Endothelial cell of umbilical vein (primary cell): ENCODE results near the gene TSPAN14. TPM values are rescaled to one million over a fixed set of nuclear protein-coding genes. Genes with fewer than 3 reads are reported as not detected.

Experiments used
- BruUV-seq: library from RNA; stranded (reverse); fragments of 400-500 nt; replicated peaks from 2 replicates; lab custom pipeline; 2021; lab: Mats Ljungman, UMichigan
- CTCF ChIA-PET: fragments of 300-600, 350-600 bp; sonication (Branson Sonifier 250); formaldehyde crosslinking; loops from one replicate; lab custom pipeline; 2021; ENCODE audit warnings: antibody characterized with exemption, inconsistent platforms; lab: Charles Lee
- POLR2A ChIA-PET: fragments of 300-600, 350-600 bp; sonication (Branson Sonifier 250); formaldehyde crosslinking; loops from one replicate; lab custom pipeline; 2021; ENCODE audit warnings: antibody characterized with exemption, inconsistent platforms; lab: Charles Lee
- DNase-seq: peaks from one replicate; pipeline ENCODE4 v3.0.0-alpha.2; 2011; ENCODE audit warnings: low read depth, low spot score
- FAIRE-seq: peaks from 2 replicates; lab custom pipeline; 2011; peaks lifted over from hg19 to GRCh38; lab: Jason Lieb, UNC
- H2AFZ ChIP-seq: 2 replicates; pipeline ENCODE4 v1.6.0; 2012; ENCODE audit warnings: low read depth, low read length, control low read depth, inconsistent platforms
- H3K27ac ChIP-seq: 2 replicates; pipeline ENCODE4 v1.5.1; 2011; ENCODE audit warnings: low read depth, mild to moderate bottlenecking, control low read depth, low read length, moderate library complexity; ENCODE audit not compliant: insufficient read depth
- H3K27me3 ChIP-seq, 2 experiments: 2 replicates each; pipeline versions ENCODE4 v1.6.0 to v1.6.1; 2011; ENCODE audit warnings: low read length in 2 of 2, mixed read lengths in 1 of 2; ENCODE audit not compliant: control insufficient read depth in 2 of 2, insufficient read depth in 2 of 2
- H3K36me3 ChIP-seq, 2 experiments: 2 replicates in 1 of 2; 3 replicates in 1 of 2; pipeline ENCODE4 v1.5.1; 2011; ENCODE audit warnings: low read length in 2 of 2, mild to moderate bottlenecking in 1 of 2, moderate library complexity in 1 of 2; ENCODE audit not compliant: control insufficient read depth in 2 of 2, insufficient read depth in 2 of 2; ENCODE audit errors: extremely low read depth in 1 of 2
- H3K4me1 ChIP-seq: 3 replicates; pipeline ENCODE4 v1.5.1; 2011; ENCODE audit warnings: mild to moderate bottlenecking, low read length; ENCODE audit not compliant: control insufficient read depth, insufficient read depth; ENCODE audit errors: extremely low read depth
- H3K4me2 ChIP-seq: 2 replicates; pipeline ENCODE4 v1.6.1; 2011; ENCODE audit warnings: low read length, control low read depth, mixed read lengths; ENCODE audit not compliant: insufficient read depth
- H3K4me3 ChIP-seq, 3 experiments: fragments of 200-600 bp in 1 of 3; sonication (generic), shearing (Covaris generic) in 1 of 3; replicated peaks in 1 of 3; 2 replicates each; pipeline ENCODE4 v1.5.1; 2011 to 2016; ENCODE audit warnings: control low read depth in 3 of 3, low read length in 3 of 3, mild to moderate bottlenecking in 2 of 3, inconsistent platforms in 1 of 3, low read depth in 1 of 3, moderate library complexity in 1 of 3; ENCODE audit not compliant: insufficient read depth in 1 of 3
- H3K79me2 ChIP-seq: 2 replicates; pipeline ENCODE4 v1.6.0; 2012; ENCODE audit warnings: low read length, inconsistent platforms; ENCODE audit not compliant: control insufficient read depth, insufficient read depth
- H3K9ac ChIP-seq: replicated peaks from 2 replicates; pipeline ENCODE3; 2011; ENCODE audit warnings: low read length, control low read depth; ENCODE audit not compliant: insufficient read depth; ENCODE audit errors: extremely low read depth
- H3K9me1 ChIP-seq: replicated peaks from 3 replicates; pipeline ENCODE4 v1.6.0; 2011; ENCODE audit warnings: mild to moderate bottlenecking, low read length; ENCODE audit not compliant: control insufficient read depth, insufficient read depth; ENCODE audit errors: extremely low read depth
- H3K9me3 ChIP-seq: replicated peaks from 2 replicates; pipeline ENCODE4 v1.5.1; 2012; ENCODE audit warnings: low read length, inconsistent platforms; ENCODE audit not compliant: control insufficient read depth, insufficient read depth
- H4K20me1 ChIP-seq: replicated peaks from 2 replicates; pipeline ENCODE3; 2011; ENCODE audit warnings: mild to moderate bottlenecking, low read length; ENCODE audit not compliant: control insufficient read depth, insufficient read depth; ENCODE audit errors: extremely low read depth
- CTCF ChIP-seq, 2 donors: IDR thresholded peaks; 1 replicate in 1 of 2; 2 replicates in 1 of 2; pipeline ENCODE4 v1.5.1; 2011; ENCODE audit warnings: low read length in 2 of 2, mild to moderate bottlenecking in 2 of 2, moderate library complexity in 2 of 2, control low read depth in 1 of 2, inconsistent platforms in 1 of 2, low read depth in 1 of 2; ENCODE audit not compliant: insufficient read depth in 1 of 2; ENCODE audit errors: extremely low read depth in 1 of 2
- EZH2 ChIP-seq: IDR thresholded peaks from 2 replicates; pipeline ENCODE4 v1.6.1; 2012; ENCODE audit warnings: borderline replicate concordance, low read depth, mild to moderate bottlenecking, moderate library complexity, low read length, inconsistent platforms; ENCODE audit not compliant: severe bottlenecking
- FOS ChIP-seq: IDR thresholded peaks from 2 replicates; pipeline ENCODE4 v1.6.1; 2011; ENCODE audit warnings: mild to moderate bottlenecking, low read length, moderate library complexity, borderline replicate concordance; ENCODE audit not compliant: insufficient read depth
- GATA2 ChIP-seq: IDR thresholded peaks from 2 replicates; pipeline ENCODE4 v1.7.0; 2011; ENCODE audit warnings: low read depth, mild to moderate bottlenecking, moderate library complexity, mixed read lengths, low read length; ENCODE audit not compliant: insufficient read length, insufficient read depth
- JUN ChIP-seq: IDR thresholded peaks from 2 replicates; pipeline ENCODE4 v1.6.1; 2011; ENCODE audit warnings: borderline replicate concordance, low read depth; ENCODE audit not compliant: insufficient read length, insufficient read depth
- MYC ChIP-seq: IDR thresholded peaks from one replicate; pipeline ENCODE4 v1.6.1; 2011; ENCODE audit warnings: mild to moderate bottlenecking, low read depth, low read length
- POLR2A ChIP-seq: IDR thresholded peaks from 2 replicates; pipeline ENCODE4 v1.6.1; 2012; ENCODE audit warnings: low read depth, mild to moderate bottlenecking, control low read depth, low read length
- POLR2AphosphoS5 ChIP-seq: IDR thresholded peaks from 2 replicates; pipeline ENCODE4 v1.6.1; 2012; ENCODE audit warnings: low read depth, mild to moderate bottlenecking, control low read depth, low read length, moderate library complexity; ENCODE audit not compliant: insufficient read depth
- dilution Hi-C: fragments of 300-500 bp; cut with MboI; formaldehyde crosslinking; loops from one replicate; pipeline ENCODE4 v1.15.0; 2019; ENCODE audit warnings: low sequenced_read_pairs; ENCODE audit not compliant: extremely low pct_ligation_motif_present
- intact Hi-C: fragments of 100-400 bp; cut with micrococcal nuclease; formaldehyde crosslinking; loops from one replicate; pipeline ENCODE4 v1.10.0; 2022
- polyA plus RNA-seq, 4 experiments: library from polyadenylated mRNA; depleted of rRNA in 3 of 4; stranded (reverse) in 3 of 4; unstranded in 1 of 4; fragments of >200 nt; gene quantifications; 2 replicates each; pipeline versions ENCODE4 v1.2.1 to v1.2.3, GENCODE V29; 2011 to 2012; ENCODE audit warnings: missing spikeins in 1 of 4
- total RNA-seq: library from RNA; stranded (reverse); gene quantifications from 2 replicates; pipeline ENCODE4 v1.2.3, GENCODE V29; 2021
- TF ChIP-seq, protein P1 (sequence below): IDR thresholded peaks from 2 replicates; pipeline ENCODE4 v1.6.1; 2011; ENCODE audit not compliant: insufficient read depth, insufficient read length

Gene TSPAN14
- total and polyA plus RNA-seq, 2 donors (not counting 3 experiments of a cell fraction or from before 2014, with no cell fraction given), result 210 to 242 TPM

- ChIA-PET CTCF (interaction anchor here (1.6 kb wide), 1 partner anchor 119 kb away, joined by 5 read pairs; no protein-coding TSS in a partner anchor), POLR2A (no interaction called here)
- no peak overlapping the region for H3K9ac ChIP-seq
- no peak overlapping the region for H3K4me3 ChIP-seq
- H3K27me3 ChIP-seq, result peaks cover 2 to 11% of the 10 kb centered on the region in 2 experiments
- H3K4me2 ChIP-seq, result no peak overlapping the region
- no peaks in the 10 kb centered on the region for H3K9me1 ChIP-seq
- H3K27ac ChIP-seq, result no peak overlapping the region
- no peaks in the 10 kb centered on the region for H3K4me1 ChIP-seq
- dilution Hi-C loops, result no loop called here
- H4K20me1 ChIP-seq, result no peaks in the 10 kb centered on the region
- no peak for TF ChIP-seq EZH2
- TF ChIP-seq CTCF (IDR thresholded peaks at IDR 0.05; ENCODE audit: extremely low read depth in 1 of 2, insufficient read depth in 1 of 2, low read depth in 1 of 2, low read length in 2 of 2), result no peak
- BruUV-seq, result no TSS peak
- DNase-seq (no peak), FAIRE-seq (no peak)
- H3K9me3 ChIP-seq, result no peaks in the 10 kb centered on the region
- no peaks in the 10 kb centered on the region for H3K36me3 ChIP-seq
- no peak overlapping the region for H2AFZ ChIP-seq
- H3K79me2 ChIP-seq, result no peaks in the 10 kb centered on the region
- intact Hi-C loops, result no loop called here
These were observed 90.3 kb downstream of the TSPAN14 start for GRCh38 chr10:80544316-80544953.

DNA sequence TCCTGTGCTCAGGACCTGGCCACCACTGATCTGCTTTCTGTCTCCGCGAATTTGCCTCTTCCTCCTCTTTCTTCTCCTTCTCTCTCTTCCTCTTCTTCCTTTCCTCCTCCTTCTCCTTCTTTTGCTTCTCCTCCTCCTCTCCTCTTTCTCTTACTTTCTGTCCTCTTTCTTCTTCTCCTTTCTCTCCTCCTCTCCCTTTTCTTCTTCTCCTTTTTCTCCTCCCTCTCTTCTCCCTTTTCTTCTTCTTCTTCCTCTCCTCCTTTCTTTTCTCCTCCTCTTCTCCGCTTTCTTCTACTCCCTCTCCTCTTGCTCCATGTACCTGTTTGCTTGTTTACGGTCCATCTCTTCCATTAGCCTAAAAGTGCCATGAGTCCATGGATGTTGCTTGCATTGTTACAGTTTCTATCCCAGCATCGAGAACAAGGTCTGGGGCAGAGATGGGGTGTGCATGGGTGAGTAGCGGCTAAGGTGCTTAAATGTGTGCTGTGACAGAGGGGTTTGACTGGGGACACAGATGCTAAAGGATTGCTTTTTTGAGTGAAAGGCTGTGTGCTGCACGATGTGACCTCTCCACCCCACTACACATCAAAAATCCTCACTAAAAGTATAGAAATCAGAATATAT, 91.3 kb downstream of the TSPAN14 start:
- no peaks in the 10 kb centered on the region for H3K9me3 ChIP-seq
- H3K9me1 ChIP-seq, result no peaks in the 10 kb centered on the region
- intact Hi-C loops (no loop called here), dilution Hi-C loops (no loop called here)
- H3K27me3 ChIP-seq, result peaks cover 2 to 11% of the 10 kb centered on the region in 2 experiments
- H3K27ac ChIP-seq, result no peak overlapping the region
- no peaks in the 10 kb centered on the region for H3K4me1 ChIP-seq
- ChIA-PET POLR2A (no interaction called here), CTCF (no interaction called here)
- FAIRE-seq, result no peak
- H3K79me2 ChIP-seq, result no peaks in the 10 kb centered on the region
- no peaks in the 10 kb centered on the region for H3K36me3 ChIP-seq
- H4K20me1 ChIP-seq, result no peaks in the 10 kb centered on the region
- H3K9ac ChIP-seq, result no peak overlapping the region
- no peak overlapping the region for H2AFZ ChIP-seq
- DNase-seq, result no peak
- H3K4me3 ChIP-seq, result no peak overlapping the region
- BruUV-seq, result no TSS peak
- no peak overlapping the region for H3K4me2 ChIP-seq
- TF ChIP-seq EZH2 (no peak), POLR2AphosphoS5 (no peak), MYC (no peak), JUN (no peak), FOS (no peak), GATA2 (no peak), POLR2A (no peak), CTCF (IDR thresholded peaks at IDR 0.05; ENCODE audit: extremely low read depth in 1 of 2, insufficient read depth in 1 of 2, low read depth in 1 of 2, low read length in 2 of 2) (no peak)
- TF ChIP-seq, protein P1, sequence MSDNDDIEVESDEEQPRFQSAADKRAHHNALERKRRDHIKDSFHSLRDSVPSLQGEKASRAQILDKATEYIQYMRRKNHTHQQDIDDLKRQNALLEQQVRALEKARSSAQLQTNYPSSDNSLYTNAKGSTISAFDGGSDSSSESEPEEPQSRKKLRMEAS, result no peak
